Upper lobe of left lung (tissue), 6 donors: ENCODE data around the gene METRN. TPM values are rescaled to one million over a fixed set of nuclear protein-coding genes. Genes with fewer than 3 reads are reported as not detected.
A peak's percentile ranks its signal among the peaks of the same experiment; 100 is the strongest.
"Not testable (repeated sequence)": the region's sequence is repeated elsewhere in the genome, so short reads cannot be mapped to it uniquely, and the experiment has no call there.

ENCODE experiments used
- ATAC-seq, 2 donors: fragments of 200-7000 bp; cut with Tn5 transposase; one replicate each; pipeline ENCODE4 v1.9.1; 2022; ENCODE audit warnings: mild to moderate bottlenecking in 2 of 2, moderate library complexity in 2 of 2; ENCODE audit not compliant: low FRiP score in 2 of 2
- DNase-seq, 2 donors: peaks; one replicate each; pipeline ENCODE4 v3.0.0-alpha.2; 2019 to 2020
- H3K27ac ChIP-seq, 4 donors: fragments of 200-600 bp; sonication (generic); one replicate each; pipeline ENCODE4 v1.5.1; 2016 to 2019
- H3K27me3 ChIP-seq, 4 donors: fragments of 200-600 bp; sonication (generic); one replicate each; pipeline ENCODE4 v1.5.1; 2017 to 2019
- H3K36me3 ChIP-seq, 4 donors: fragments of 200-600 bp; sonication (generic); one replicate each; pipeline ENCODE4 v1.5.1; 2016 to 2019
- H3K4me1 ChIP-seq, 4 donors: fragments of 200-600 bp; sonication (generic); one replicate each; pipeline ENCODE4 v1.5.1; 2018 to 2019
- H3K4me3 ChIP-seq, 4 donors: fragments of 200-600 bp; sonication (generic); one replicate each; pipeline ENCODE4 v1.5.1; 2017 to 2019; ENCODE audit warnings: mild to moderate bottlenecking in 2 of 4, moderate library complexity in 1 of 4
- H3K9me3 ChIP-seq, 4 donors: fragments of 200-600 bp; sonication (generic); one replicate each; pipeline ENCODE4 v1.5.1; 2018 to 2019
- EP300 ChIP-seq, 4 donors: sonication (generic); formaldehyde crosslinking; IDR thresholded peaks; one replicate each; pipeline ENCODE4 v1.5.1; 2017; ENCODE audit warnings: antibody characterized with exemption in 4 of 4, control low read depth in 2 of 4
- POLR2A ChIP-seq, 4 donors: fragments of 450-650 bp; IDR thresholded peaks; one replicate each; pipeline ENCODE4 v1.5.1; 2016 to 2017; ENCODE audit warnings: antibody characterized with exemption in 4 of 4, mild to moderate bottlenecking in 2 of 4
- POLR2AphosphoS5 ChIP-seq, 2 donors: sonication (generic); formaldehyde crosslinking; IDR thresholded peaks; one replicate each; pipeline ENCODE4 v1.5.1; 2017; ENCODE audit warnings: antibody characterized with exemption in 2 of 2
- WGBS, 2 donors: methylation state at CpG; one replicate each; pipeline ENCODE4 v1.1.5; 2017 to 2018; 5-methylcytosine and 5-hydroxymethylcytosine counted together
- total RNA-seq, 6 donors: library from RNA; depleted of rRNA in 4 of 6; stranded (reverse); fragments of >200 nt in 4 of 6; gene quantifications; one replicate each; pipeline versions ENCODE4 v1.1.0 to v1.2.1, GENCODE V29; 2016 to 2021
- TF ChIP-seq, protein P1 (sequence below), 6 experiments: fragments of 450-650 bp in 4 of 6; fragments of 200-600 bp in 2 of 6; sonication (generic) in 2 of 6; IDR thresholded peaks; one replicate each; pipeline ENCODE4 v1.5.1; 2016 to 2019; ENCODE audit warnings: antibody characterized with exemption in 6 of 6
- donor health status: DM: no; HTN: no; CAD: no; lungs with moderate emphysema.
- donor health status: DM: no; HTN: yes; CAD: no; lungs with severe emphysema.

METRN gene
- total RNA-seq, 6 donors from 2014 or later: 22.0 to 56.0 (median 40.8) TPM

DNA sequence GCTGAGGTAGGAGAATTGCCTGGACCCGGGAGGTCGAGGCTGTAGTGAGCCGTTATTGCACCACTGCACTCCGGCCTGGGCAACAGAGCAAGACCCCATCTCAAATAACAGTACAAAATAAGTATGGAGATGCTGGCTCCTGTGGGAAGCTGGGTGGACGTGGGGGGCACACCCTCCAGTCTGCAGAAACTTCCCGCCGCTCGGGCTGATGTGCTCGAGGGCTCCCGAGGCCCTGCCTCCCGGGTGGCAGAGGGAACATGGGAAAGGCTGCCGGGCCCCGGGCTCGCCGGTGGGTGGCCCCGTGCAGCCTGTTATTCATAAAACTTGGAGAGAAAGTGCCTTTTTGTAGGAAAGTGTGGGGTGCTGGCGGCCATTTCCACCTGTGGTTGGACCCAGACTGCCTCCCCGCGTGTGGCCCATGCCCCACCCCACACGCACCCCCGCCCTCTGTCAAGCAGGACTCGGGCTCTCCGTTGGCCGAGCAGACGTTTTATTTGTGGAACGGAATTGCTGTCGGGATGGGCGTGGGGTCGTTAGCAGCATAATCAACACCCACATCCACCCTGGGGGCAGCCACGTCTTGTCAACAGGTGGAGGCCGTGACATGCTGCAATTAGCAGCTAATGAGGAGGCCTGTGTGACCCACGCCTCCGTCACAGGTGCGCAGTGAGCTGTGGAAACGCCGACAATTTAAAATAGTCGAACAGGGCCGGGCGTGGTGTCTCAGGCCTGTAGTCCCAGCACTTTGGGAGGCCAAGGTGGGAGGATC lies 33.2 kb downstream of the METRN start:
- no peaks in the 10 kb centered on the region for H3K27me3 ChIP-seq
- no peak for TF ChIP-seq EP300 (IDR thresholded peaks at IDR 0.05)
- TF ChIP-seq POLR2AphosphoS5 (IDR thresholded peaks at IDR 0.05): no peak
- TF ChIP-seq, protein P1, sequence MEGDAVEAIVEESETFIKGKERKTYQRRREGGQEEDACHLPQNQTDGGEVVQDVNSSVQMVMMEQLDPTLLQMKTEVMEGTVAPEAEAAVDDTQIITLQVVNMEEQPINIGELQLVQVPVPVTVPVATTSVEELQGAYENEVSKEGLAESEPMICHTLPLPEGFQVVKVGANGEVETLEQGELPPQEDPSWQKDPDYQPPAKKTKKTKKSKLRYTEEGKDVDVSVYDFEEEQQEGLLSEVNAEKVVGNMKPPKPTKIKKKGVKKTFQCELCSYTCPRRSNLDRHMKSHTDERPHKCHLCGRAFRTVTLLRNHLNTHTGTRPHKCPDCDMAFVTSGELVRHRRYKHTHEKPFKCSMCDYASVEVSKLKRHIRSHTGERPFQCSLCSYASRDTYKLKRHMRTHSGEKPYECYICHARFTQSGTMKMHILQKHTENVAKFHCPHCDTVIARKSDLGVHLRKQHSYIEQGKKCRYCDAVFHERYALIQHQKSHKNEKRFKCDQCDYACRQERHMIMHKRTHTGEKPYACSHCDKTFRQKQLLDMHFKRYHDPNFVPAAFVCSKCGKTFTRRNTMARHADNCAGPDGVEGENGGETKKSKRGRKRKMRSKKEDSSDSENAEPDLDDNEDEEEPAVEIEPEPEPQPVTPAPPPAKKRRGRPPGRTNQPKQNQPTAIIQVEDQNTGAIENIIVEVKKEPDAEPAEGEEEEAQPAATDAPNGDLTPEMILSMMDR (IDR thresholded peaks at IDR 0.05): no peak
- TF ChIP-seq POLR2A (IDR thresholded peaks at IDR 0.05): no peak
- no peaks in the 10 kb centered on the region for H3K9me3 ChIP-seq
- no peak overlapping the region for H3K4me3 ChIP-seq
- H3K4me1 ChIP-seq: no peaks in the 10 kb centered on the region
- DNase-seq (peak in 1 of 2 donors; percentile 70), ATAC-seq (no peak)
- 78 to 87% methylated on average over 18 to 37 of the region's 39 CpGs for WGBS, 2 donors
- no peaks in the 10 kb centered on the region for H3K36me3 ChIP-seq
- H3K27ac ChIP-seq: no peak overlapping the region

DNA sequence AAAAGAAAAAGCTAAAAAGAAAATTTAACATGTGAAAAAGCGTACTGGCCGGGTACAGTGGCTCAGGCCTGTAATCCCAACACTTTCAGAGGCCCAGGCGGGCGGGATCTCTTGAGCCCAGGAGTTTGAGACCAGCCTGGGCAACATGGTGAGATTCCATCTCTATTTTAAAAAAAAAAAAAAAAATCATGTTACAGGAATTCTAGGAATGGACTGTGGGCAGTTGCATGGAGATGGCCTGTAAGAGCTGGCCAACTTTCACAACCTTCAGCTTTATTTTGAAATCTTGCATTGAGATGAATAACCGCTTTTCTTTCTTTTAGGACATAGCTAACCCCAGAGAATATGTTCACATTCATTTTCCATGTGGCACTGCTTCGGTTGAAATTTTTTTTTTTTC lies 34.1 kb downstream of the METRN start:
- Histone ChIP-seq H3K27ac (no peak overlapping the region), H3K27me3 (no peaks in the 10 kb centered on the region), H3K9me3 (no peaks in the 10 kb centered on the region), H3K4me1 (no peaks in the 10 kb centered on the region), H3K4me3 (no peak overlapping the region), H3K36me3 (no peaks in the 10 kb centered on the region)
- DNase-seq: no peak
- TF ChIP-seq POLR2A (IDR thresholded peaks at IDR 0.05): no peak
- no peak for TF ChIP-seq POLR2AphosphoS5 (IDR thresholded peaks at IDR 0.05)
- TF ChIP-seq EP300 (IDR thresholded peaks at IDR 0.05): no peak
- TF ChIP-seq, protein P1 (IDR thresholded peaks at IDR 0.05): no peak
- no peak for ATAC-seq
- WGBS, 2 donors: 65 to 87% methylated on average over 6 of the region's 6 CpGs

DNA sequence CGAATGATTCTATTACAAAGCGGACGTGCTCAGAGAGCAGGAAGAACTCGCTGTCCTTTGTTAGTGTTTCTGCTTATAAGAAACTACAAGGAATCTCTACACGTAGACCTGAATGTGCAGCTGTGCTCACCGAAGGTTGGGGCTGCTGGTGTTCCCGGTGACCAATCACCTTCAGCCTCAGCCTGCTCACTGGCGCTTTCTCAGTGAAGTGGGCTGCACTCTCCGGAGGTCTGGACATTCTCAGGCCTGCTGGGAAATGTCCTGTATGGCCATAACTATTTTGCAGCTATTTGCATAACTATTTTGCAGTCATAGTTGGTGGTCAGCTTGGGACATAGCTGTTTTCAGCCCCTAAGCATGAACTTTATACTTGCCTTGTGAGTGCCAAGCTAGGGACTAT lies 35.6 kb downstream of the METRN start:
- peaks cover 0 to 4% (median 0%) of the 10 kb centered on the region in 4 donors for H3K4me1 ChIP-seq
- H3K9me3 ChIP-seq: no peaks in the 10 kb centered on the region
- DNase-seq (no peak), ATAC-seq (no peak)
- no peaks in the 10 kb centered on the region for H3K27me3 ChIP-seq
- no peak overlapping the region for H3K4me3 ChIP-seq
- TF ChIP-seq POLR2AphosphoS5 (IDR thresholded peaks at IDR 0.05): no peak
- TF ChIP-seq EP300 (IDR thresholded peaks at IDR 0.05): no peak
- no peak for TF ChIP-seq POLR2A (IDR thresholded peaks at IDR 0.05)
- no peaks in the 10 kb centered on the region for H3K36me3 ChIP-seq
- WGBS, 2 donors: 61 to 72% methylated on average over 9 of the region's 9 CpGs
- H3K27ac ChIP-seq: no peak overlapping the region

DNA sequence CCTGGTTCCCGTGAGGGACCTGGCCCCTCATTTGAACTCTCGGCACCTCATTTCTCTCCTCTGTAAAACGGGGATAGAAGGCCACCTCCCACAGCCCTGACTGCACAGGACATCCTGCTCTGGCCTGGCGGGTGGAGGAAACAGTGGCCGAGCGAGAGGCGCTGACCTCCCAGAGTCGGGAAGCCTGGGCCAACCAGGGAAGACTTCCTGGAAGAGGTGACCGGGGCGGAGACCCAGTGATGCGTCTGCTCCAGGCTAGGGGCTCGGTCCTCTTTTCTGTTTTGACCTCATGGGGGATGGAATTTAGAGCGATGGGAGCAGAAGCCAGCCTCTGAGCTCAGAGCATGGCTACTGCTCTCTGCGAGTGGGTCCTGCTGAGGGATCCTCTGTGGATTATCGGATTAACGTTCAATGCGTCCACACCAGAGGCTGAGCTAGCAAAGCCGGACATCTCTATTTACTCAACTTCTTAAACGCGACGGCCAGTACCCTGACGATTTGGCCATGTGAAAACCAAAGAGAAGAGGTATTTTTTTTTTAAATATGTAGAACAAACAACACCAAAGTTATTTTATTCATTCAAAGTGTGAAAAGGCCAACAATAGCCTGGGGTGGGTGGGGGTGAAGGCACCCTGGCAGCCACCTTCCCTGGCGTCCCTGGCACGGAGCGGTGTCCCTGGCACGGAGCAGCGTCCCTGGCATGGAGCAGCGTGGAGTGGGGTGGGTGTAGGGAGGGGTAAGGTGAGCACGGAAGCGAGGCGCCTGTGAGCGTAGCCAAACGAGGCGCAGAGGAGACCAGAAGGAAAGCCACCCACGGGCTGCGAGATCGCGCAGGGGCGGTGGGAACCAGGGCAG lies 36.5 kb downstream of the METRN start:
- H3K27ac ChIP-seq: no peak overlapping the region
- peak overlapping the region in 1 of 4 donors; percentile 20 for H3K4me3 ChIP-seq
- H3K27me3 ChIP-seq: no peaks in the 10 kb centered on the region
- TF ChIP-seq POLR2AphosphoS5 (IDR thresholded peaks at IDR 0.05) (no peak), EP300 (IDR thresholded peaks at IDR 0.05) (no peak), POLR2A (IDR thresholded peaks at IDR 0.05) (no peak)
- TF ChIP-seq, protein P1 (IDR thresholded peaks at IDR 0.05): no peak
- WGBS, 2 donors: 58 to 59% methylated on average over 27 to 39 of the region's 39 CpGs
- DNase-seq (peak in 1 of 2 donors; percentile 75), ATAC-seq (peak in 1 of 2 donors; percentile 52)
- no peaks in the 10 kb centered on the region for H3K9me3 ChIP-seq
- H3K4me1 ChIP-seq: peaks cover 0 to 4% (median 0%) of the 10 kb centered on the region in 4 donors
- H3K36me3 ChIP-seq: no peaks in the 10 kb centered on the region

DNA sequence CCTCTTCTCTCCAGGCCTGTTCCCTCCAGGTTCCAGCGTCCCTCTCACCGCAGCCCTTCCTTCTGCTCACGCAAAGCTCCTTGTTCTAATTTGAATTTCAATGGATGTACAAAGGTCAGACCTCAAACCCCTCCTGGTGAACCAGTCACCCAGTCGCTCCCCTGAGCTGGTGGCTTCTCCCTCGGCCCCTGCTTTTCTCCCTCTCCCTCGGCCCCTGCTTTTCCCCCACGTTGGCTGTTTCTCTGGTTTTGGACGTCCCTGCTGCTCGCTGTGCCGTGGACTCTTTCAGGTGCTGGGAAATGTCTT lies 37.0 kb downstream of the METRN start:
- ATAC-seq (no peak), DNase-seq (no peak)
- 40 to 50% methylated on average over 10 of the region's 10 CpGs for WGBS, 2 donors
- Histone ChIP-seq H3K27ac (no peak overlapping the region), H3K4me3 (peak overlapping the region in 1 of 4 donors; percentile 20), H3K27me3 (no peaks in the 10 kb centered on the region), H3K9me3 (no peaks in the 10 kb centered on the region), H3K4me1 (peaks cover 0 to 4% (median 0%) of the 10 kb centered on the region in 4 donors), H3K36me3 (no peaks in the 10 kb centered on the region)
- no peak for TF ChIP-seq POLR2AphosphoS5 (IDR thresholded peaks at IDR 0.05)
- TF ChIP-seq EP300 (IDR thresholded peaks at IDR 0.05): no peak
- TF ChIP-seq, protein P1 (IDR thresholded peaks at IDR 0.05): no peak
- no peak for TF ChIP-seq POLR2A (IDR thresholded peaks at IDR 0.05)

DNA sequence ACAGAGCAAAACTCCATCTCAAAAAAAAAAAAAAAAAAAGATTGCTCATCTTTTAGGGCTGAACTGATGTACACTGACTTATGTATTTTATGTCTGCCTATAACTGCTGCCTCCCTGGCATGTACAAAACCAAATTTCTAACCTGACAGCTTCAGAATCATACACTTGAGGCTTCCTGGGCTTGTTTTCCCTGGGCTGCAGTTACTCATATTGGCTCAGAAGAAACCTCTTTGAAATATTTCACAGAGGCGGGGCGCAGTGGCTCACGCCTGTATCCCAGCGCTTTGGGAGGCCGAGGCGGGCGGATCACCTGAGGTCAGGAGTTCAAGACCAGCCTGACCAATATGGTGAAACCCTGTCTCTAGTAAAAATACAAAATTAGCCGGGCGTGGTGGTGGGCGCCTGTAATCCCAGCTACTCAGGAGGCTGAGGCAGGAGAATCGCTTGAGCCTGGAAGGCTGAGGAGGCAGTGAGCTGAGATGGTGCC lies 39.2 kb downstream of the METRN start:
- not testable (repeated sequence) for H3K4me1 ChIP-seq, H3K36me3 ChIP-seq, DNase-seq, ATAC-seq, H3K9me3 ChIP-seq, H3K27me3 ChIP-seq, H3K27ac ChIP-seq, H3K4me3 ChIP-seq
- 87 to 91% methylated on average over 11 of the region's 11 CpGs for WGBS, 2 donors
